ENCODE data around the gene MYO1G.

DNA sequence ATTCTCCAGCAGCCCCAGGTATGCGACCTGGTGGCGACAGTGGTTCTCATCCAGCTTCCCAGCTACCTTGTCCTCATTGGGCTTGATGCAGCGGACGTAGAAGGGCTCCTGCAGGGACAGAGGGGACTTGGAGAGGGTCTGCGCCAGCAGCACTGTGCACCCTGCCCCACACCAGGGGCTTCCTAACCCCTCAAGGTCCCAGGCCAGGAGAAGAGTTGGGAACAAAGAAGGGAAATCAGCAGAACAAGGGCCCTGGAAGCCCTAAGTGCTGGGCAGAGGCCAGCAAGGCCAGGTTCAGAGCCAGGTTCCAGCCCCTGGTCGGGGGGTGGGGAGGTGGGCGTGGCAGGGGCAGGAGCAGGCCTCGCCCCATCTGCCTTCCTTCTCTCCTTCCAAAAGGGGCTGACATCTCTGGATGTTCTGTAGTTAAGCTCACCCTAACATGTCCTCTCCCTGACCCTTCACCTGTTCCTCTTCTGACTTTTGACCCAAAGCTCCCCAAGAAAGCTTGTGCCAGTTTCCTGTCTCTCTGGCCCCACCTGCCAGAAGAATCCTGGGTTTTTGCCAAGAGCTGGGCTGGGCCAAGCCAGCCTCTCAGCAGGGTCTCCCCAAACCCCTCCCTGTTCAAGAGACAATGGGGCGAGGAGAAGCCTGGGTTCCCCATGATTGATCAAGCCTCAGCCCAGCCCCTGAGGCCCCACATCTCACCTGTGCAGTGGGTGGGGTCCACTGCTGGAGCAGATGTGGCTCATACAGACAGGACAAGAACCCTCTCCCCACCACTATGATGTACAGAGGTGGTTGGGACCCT lies 11.9 kb downstream of the MYO1G start:
- no peak for TF ChIP-seq ESRRA (IDR thresholded peaks at IDR 0.05; ENCODE audit: low read length)
- no peak for TF ChIP-seq CREB1 (IDR thresholded peaks at IDR 0.05; ENCODE audit: low read depth)
- no peak for TF ChIP-seq CHD2 (IDR thresholded peaks at IDR 0.05; ENCODE audit: borderline replicate concordance, low read depth, low read length)
- TF ChIP-seq CTCF (IDR thresholded peaks at IDR 0.05 in 2 of 3, conservative IDR thresholded peaks at IDR 0.05 in 1 of 3; ENCODE audit: control insufficient read depth in 2 of 3, extremely low read depth in 1 of 3, insufficient read depth in 1 of 3, low read depth in 3 of 3, low read length in 3 of 3) = no peak
- TF ChIP-seq, protein P1, sequence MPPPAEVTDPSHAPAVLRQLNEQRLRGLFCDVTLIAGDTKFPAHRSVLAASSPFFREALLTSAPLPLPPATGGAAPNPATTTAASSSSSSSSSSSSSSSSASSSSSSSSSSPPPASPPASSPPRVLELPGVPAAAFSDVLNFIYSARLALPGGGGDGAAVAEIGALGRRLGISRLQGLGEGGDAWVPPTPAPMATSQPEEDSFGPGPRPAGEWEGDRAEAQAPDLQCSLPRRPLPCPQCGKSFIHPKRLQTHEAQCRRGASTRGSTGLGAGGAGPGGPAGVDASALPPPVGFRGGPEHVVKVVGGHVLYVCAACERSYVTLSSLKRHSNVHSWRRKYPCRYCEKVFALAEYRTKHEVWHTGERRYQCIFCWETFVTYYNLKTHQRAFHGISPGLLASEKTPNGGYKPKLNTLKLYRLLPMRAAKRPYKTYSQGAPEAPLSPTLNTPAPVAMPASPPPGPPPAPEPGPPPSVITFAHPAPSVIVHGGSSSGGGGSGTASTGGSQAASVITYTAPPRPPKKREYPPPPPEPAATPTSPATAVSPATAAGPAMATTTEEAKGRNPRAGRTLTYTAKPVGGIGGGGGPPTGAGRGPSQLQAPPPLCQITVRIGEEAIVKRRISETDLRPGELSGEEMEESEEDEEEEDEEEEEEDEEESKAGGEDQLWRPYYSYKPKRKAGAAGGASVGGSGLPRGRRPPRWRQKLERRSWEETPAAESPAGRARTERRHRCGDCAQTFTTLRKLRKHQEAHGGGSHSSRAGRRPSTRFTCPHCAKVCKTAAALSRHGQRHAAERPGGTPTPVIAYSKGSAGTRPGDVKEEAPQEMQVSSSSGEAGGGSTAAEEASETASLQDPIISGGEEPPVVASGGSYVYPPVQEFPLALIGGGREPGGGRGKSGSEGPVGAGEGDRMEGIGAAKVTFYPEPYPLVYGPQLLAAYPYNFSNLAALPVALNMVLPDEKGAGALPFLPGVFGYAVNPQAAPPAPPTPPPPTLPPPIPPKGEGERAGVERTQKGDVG (CRISPR knock-in tag; IDR thresholded peaks at IDR 0.05) = no peak
- TF ChIP-seq POLR2A (IDR thresholded peaks at IDR 0.05; ENCODE audit: low read depth, low read length) = peak; percentile 17; the same call in 1 of the 2 replicates
- no peak for TF ChIP-seq ZNF207 (IDR thresholded peaks at IDR 0.05; ENCODE audit: borderline replicate concordance)
- TF ChIP-seq ZSCAN29 (IDR thresholded peaks at IDR 0.05) = no peak
- TF ChIP-seq, protein P2, sequence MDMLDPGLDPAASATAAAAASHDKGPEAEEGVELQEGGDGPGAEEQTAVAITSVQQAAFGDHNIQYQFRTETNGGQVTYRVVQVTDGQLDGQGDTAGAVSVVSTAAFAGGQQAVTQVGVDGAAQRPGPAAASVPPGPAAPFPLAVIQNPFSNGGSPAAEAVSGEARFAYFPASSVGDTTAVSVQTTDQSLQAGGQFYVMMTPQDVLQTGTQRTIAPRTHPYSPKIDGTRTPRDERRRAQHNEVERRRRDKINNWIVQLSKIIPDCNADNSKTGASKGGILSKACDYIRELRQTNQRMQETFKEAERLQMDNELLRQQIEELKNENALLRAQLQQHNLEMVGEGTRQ (IDR thresholded peaks at IDR 0.05; ENCODE audit: borderline replicate concordance, low read depth, low read length) = no peak
- no peak for TF ChIP-seq GATAD2B (conservative IDR thresholded peaks at IDR 0.05; ENCODE audit: low read depth)
- no peak for TF ChIP-seq NFIC (IDR thresholded peaks at IDR 0.05; ENCODE audit: low read depth, low read length)

All from GM12878 (cell line).